DND-41 (cell line): Measurements from ENCODE around the gene NFATC2.

Source experiments
- ATAC-seq: fragments of 200-7000 bp; cut with Tn5 transposase; 3 replicates; pipeline ENCODE4 v1.9.1; 2021; ENCODE audit warnings: low read depth; ENCODE audit not compliant: insufficient read depth
- DNase-seq: peaks from one replicate; pipeline ENCODE4 v3.0.0-alpha.2; 2020
- H2AFZ ChIP-seq: 2 replicates; pipeline ENCODE4 v1.6.0; 2012; ENCODE audit warnings: low read depth, low read length
- H3K27ac ChIP-seq: 2 replicates; pipeline ENCODE4 v1.5.1; 2012; ENCODE audit warnings: low read length, inconsistent platforms
- H3K27me3 ChIP-seq: fragments of 200-600 bp; sonication (generic); 2 replicates; pipeline ENCODE4 v1.6.0; 2012; ENCODE audit warnings: low read length, mild to moderate bottlenecking, inconsistent platforms; ENCODE audit not compliant: insufficient read depth, poor library complexity
- H3K36me3 ChIP-seq: 2 replicates; pipeline ENCODE4 v1.5.1; 2012; ENCODE audit warnings: low read length, inconsistent platforms; ENCODE audit not compliant: insufficient read depth
- H3K4me1 ChIP-seq: 2 replicates; pipeline ENCODE4 v1.5.1; 2012; ENCODE audit warnings: mild to moderate bottlenecking, low read length; ENCODE audit not compliant: insufficient read depth
- H3K4me2 ChIP-seq: 2 replicates; pipeline ENCODE4 v1.6.0; 2012; ENCODE audit warnings: mild to moderate bottlenecking, moderate library complexity, low read length, inconsistent platforms; ENCODE audit not compliant: insufficient read depth
- H3K4me3 ChIP-seq, 2 experiments: fragments of 200-600 bp in 1 of 2; shearing (Covaris generic) in 1 of 2; 2 replicates each; pipeline ENCODE4 v1.5.1; 2012 to 2016; ENCODE audit warnings: inconsistent platforms in 2 of 2, low read length in 2 of 2, mild to moderate bottlenecking in 2 of 2, low read depth in 1 of 2, moderate library complexity in 1 of 2
- H3K79me2 ChIP-seq: 2 replicates; pipeline ENCODE4 v1.6.0; 2012; ENCODE audit warnings: low read length, inconsistent platforms; ENCODE audit not compliant: insufficient read depth
- H3K9ac ChIP-seq: 2 replicates; pipeline ENCODE4 v1.6.0; 2012; ENCODE audit warnings: low read depth, mild to moderate bottlenecking, inconsistent platforms, low read length, moderate library complexity
- H3K9me3 ChIP-seq: 2 replicates; pipeline ENCODE4 v1.5.1; 2012; ENCODE audit warnings: low read length, moderate library complexity, mild to moderate bottlenecking, inconsistent platforms; ENCODE audit not compliant: insufficient read depth, severe bottlenecking
- H4K20me1 ChIP-seq: 2 replicates; pipeline ENCODE4 v1.6.0; 2012; ENCODE audit warnings: low read length; ENCODE audit not compliant: insufficient read depth
- CTCF ChIP-seq: IDR thresholded peaks from 2 replicates; pipeline ENCODE4 v1.5.1; 2012; ENCODE audit warnings: borderline replicate concordance, low read length, moderate library complexity, mild to moderate bottlenecking; ENCODE audit not compliant: poor library complexity, severe bottlenecking; ENCODE audit errors: extremely low read depth
- EZH2 ChIP-seq: IDR thresholded peaks from 3 replicates; pipeline ENCODE4 v1.6.1; 2012; ENCODE audit warnings: borderline replicate concordance, low read depth, mild to moderate bottlenecking, moderate library complexity, low read length, inconsistent platforms; ENCODE audit not compliant: severe bottlenecking

NFATC2 gene

GRCh38 chr20:51384875-51385274 lies 157.6 kb downstream of the NFATC2 start:
- no peak overlapping the region for H3K27ac ChIP-seq
- no peaks in the 10 kb centered on the region for H3K36me3 ChIP-seq
- DNase-seq (no peak), ATAC-seq (no peak)
- no peak overlapping the region for H3K9ac ChIP-seq
- H4K20me1 ChIP-seq, result no peaks in the 10 kb centered on the region
- no peaks in the 10 kb centered on the region for H3K4me1 ChIP-seq
- H2AFZ ChIP-seq, result no peak overlapping the region
- no peaks in the 10 kb centered on the region for H3K79me2 ChIP-seq
- H3K4me2 ChIP-seq, result no peak overlapping the region
- H3K9me3 ChIP-seq, result no peaks in the 10 kb centered on the region
- TF ChIP-seq EZH2 (no peak), CTCF (no peak)
- H3K4me3 ChIP-seq, result no peak overlapping the region
- H3K27me3 ChIP-seq, result peaks cover 11% of the 10 kb centered on the region

GRCh38 chr20:51383891-51384510 lies 158.5 kb downstream of the NFATC2 start:
- Histone ChIP-seq H3K4me3 (no peak overlapping the region), H3K27me3 (peaks cover 5% of the 10 kb centered on the region), H3K9me3 (no peaks in the 10 kb centered on the region), H3K4me2 (no peak overlapping the region), H3K27ac (no peak overlapping the region), H4K20me1 (no peaks in the 10 kb centered on the region), H3K9ac (no peak overlapping the region), H3K36me3 (no peaks in the 10 kb centered on the region), H2AFZ (no peak overlapping the region), H3K4me1 (no peaks in the 10 kb centered on the region), H3K79me2 (no peaks in the 10 kb centered on the region)
- TF ChIP-seq EZH2, result no peak
- no peak for TF ChIP-seq CTCF
- ATAC-seq (no peak), DNase-seq (no peak)

- Histone ChIP-seq H4K20me1 (no peaks in the 10 kb centered on the region), H3K27ac (no peak overlapping the region)
Measured at GRCh38 chr20:51382986-51383821, 159.3 kb downstream of the NFATC2 start.

More at GRCh38 chr20:51382986-51383821, 159.3 kb downstream of the NFATC2 start:
- no peak for DNase-seq
- H3K4me2 ChIP-seq, result no peak overlapping the region
- H3K27me3 ChIP-seq, result peaks cover 4% of the 10 kb centered on the region
- no peaks in the 10 kb centered on the region for H3K9me3 ChIP-seq
- H3K79me2 ChIP-seq, result no peaks in the 10 kb centered on the region
- TF ChIP-seq CTCF (no peak), EZH2 (no peak)
- no peak for ATAC-seq
- no peak overlapping the region for H3K9ac ChIP-seq
- H2AFZ ChIP-seq, result no peak overlapping the region
- H3K36me3 ChIP-seq, result no peaks in the 10 kb centered on the region
- H3K4me1 ChIP-seq, result no peaks in the 10 kb centered on the region
- no peak overlapping the region for H3K4me3 ChIP-seq
